GM12878 (cell line): Measurements from ENCODE around the gene NKD2. TPM values are rescaled to one million over a fixed set of nuclear protein-coding genes. Genes with fewer than 3 reads are reported as not detected.

ENCODE experiments used
- ATAC-seq: fragments of 200-7000 bp; cut with Tn5 transposase; 3 replicates; pipeline ENCODE4 v1.9.1; 2020; ENCODE audit warnings: mild to moderate bottlenecking, moderate library complexity
- BruUV-seq: library from RNA; stranded (reverse); fragments of 400-500 nt; replicated peaks from 2 replicates; lab custom pipeline; 2021; lab: Mats Ljungman, UMichigan
- CTCF ChIA-PET: fragments of 300-600 bp; sonication (Branson Sonifier 250); formaldehyde crosslinking; extraction: SDS; loops from one replicate; lab custom pipeline; 2021; ENCODE audit warnings: inconsistent platforms; lab: Yijun Ruan, JAX
- POLR2A ChIA-PET: fragments of 350-600 bp; formaldehyde crosslinking; extraction: SDS; loops from one replicate; lab custom pipeline; 2021; ENCODE audit warnings: inconsistent platforms; lab: Charles Lee
- RAD21 ChIA-PET: fragments of 300-600 bp; sonication (Branson Sonifier 250); formaldehyde crosslinking; loops from one replicate; lab custom pipeline; 2023; ENCODE audit warnings: antibody characterized with exemption; ENCODE audit not compliant: unreplicated experiment; lab: Charles Lee
- SMC1A ChIA-PET: fragments of 300-600 bp; sonication (Branson Sonifier 250); formaldehyde crosslinking; loops from one replicate; lab custom pipeline; 2023; ENCODE audit not compliant: unreplicated experiment, uncharacterized antibody; lab: Charles Lee
- DNase-seq: peaks from one replicate; pipeline ENCODE4 v3.0.0-alpha.2; 2011; ENCODE audit warnings: low read depth, low spot score
- FAIRE-seq: peaks from 3 replicates; lab custom pipeline; 2011; peaks lifted over from hg19 to GRCh38; lab: Jason Lieb, UNC
- H2AFZ ChIP-seq: 2 replicates; pipeline ENCODE4 v1.6.0; 2011; ENCODE audit warnings: low read depth, low read length, control low read depth; ENCODE audit not compliant: control insufficient read depth
- H3K27ac ChIP-seq: 2 replicates; pipeline ENCODE4 v1.5.1; 2011; ENCODE audit warnings: control low read depth; ENCODE audit not compliant: control insufficient read depth, insufficient read depth
- H3K27me3 ChIP-seq, 2 experiments: replicated peaks in 1 of 2; 2 replicates each; pipeline versions ENCODE4 v1.6.0 to v1.6.1; 2011; ENCODE audit warnings: low read length in 1 of 2; ENCODE audit not compliant: control insufficient read depth in 2 of 2, insufficient read depth in 2 of 2
- H3K36me3 ChIP-seq, 2 experiments: 2 replicates each; pipeline ENCODE4 v1.5.1; 2011; ENCODE audit warnings: low read length in 1 of 2; ENCODE audit not compliant: control insufficient read depth in 2 of 2, insufficient read depth in 2 of 2
- H3K4me1 ChIP-seq: 2 replicates; pipeline ENCODE4 v1.6.1; 2011; ENCODE audit warnings: mild to moderate bottlenecking, low read length, moderate library complexity, mixed read lengths; ENCODE audit not compliant: control insufficient read depth, insufficient read depth
- H3K4me2 ChIP-seq: 2 replicates; pipeline ENCODE4 v1.6.0; 2011; ENCODE audit warnings: control low read depth; ENCODE audit not compliant: control insufficient read depth, insufficient read depth
- H3K4me3 ChIP-seq: fragments of 200-600 bp; sonication (generic); 2 replicates; pipeline ENCODE4 v1.5.1; 2016
- H3K79me2 ChIP-seq: 2 replicates; pipeline ENCODE4 v1.6.0; 2011; ENCODE audit warnings: low read length; ENCODE audit not compliant: control insufficient read depth, insufficient read depth
- H3K9ac ChIP-seq: 2 replicates; pipeline ENCODE4 v1.8.0; 2011; ENCODE audit warnings: low read length, control low read depth, mixed read lengths; ENCODE audit not compliant: control insufficient read depth, insufficient read depth
- H3K9me3 ChIP-seq: replicated peaks from 3 replicates; pipeline ENCODE4 v1.5.1; 2011; ENCODE audit warnings: mild to moderate bottlenecking, low read length; ENCODE audit not compliant: control insufficient read depth, insufficient read depth
- H4K20me1 ChIP-seq: 2 replicates; pipeline ENCODE4 v1.6.0; 2011; ENCODE audit not compliant: control insufficient read depth, insufficient read depth
- ATF7 ChIP-seq: fragments of 450-650 bp; IDR thresholded peaks from 2 replicates; pipeline ENCODE4 v1.6.1; 2016; ENCODE audit warnings: low read depth, mild to moderate bottlenecking
- CTCF ChIP-seq, 3 experiments: IDR thresholded peaks in 2 of 3; conservative IDR thresholded peaks in 1 of 3; 2 replicates each; pipeline ENCODE4 v1.5.1; 2011; ENCODE audit warnings: low read depth in 3 of 3, low read length in 3 of 3, mild to moderate bottlenecking in 3 of 3, control low read depth in 2 of 3, moderate library complexity in 2 of 3, inconsistent platforms in 1 of 3, mixed read lengths in 1 of 3; ENCODE audit not compliant: control insufficient read depth in 2 of 3, insufficient read depth in 1 of 3; ENCODE audit errors: extremely low read depth in 1 of 3
- E4F1 ChIP-seq: fragments of 450-650 bp; IDR thresholded peaks from 2 replicates; pipeline ENCODE4 v1.6.1; 2018; ENCODE audit warnings: borderline replicate concordance, mild to moderate bottlenecking; ENCODE audit not compliant: partially characterized antibody
- EZH2 ChIP-seq: IDR thresholded peaks from 2 replicates; pipeline ENCODE4 v1.6.1; 2012; ENCODE audit warnings: low read depth, mild to moderate bottlenecking, control low read depth, inconsistent platforms, low read length, borderline replicate concordance; ENCODE audit not compliant: control insufficient read depth
- HDGF ChIP-seq: fragments of 450-650 bp; IDR thresholded peaks from 2 replicates; pipeline ENCODE4 v1.6.1; 2016; ENCODE audit warnings: antibody characterized with exemption
- IKZF2 ChIP-seq, 2 experiments: fragments of 450-650 bp; IDR thresholded peaks; 2 replicates each; pipeline ENCODE4 v1.6.1; 2017; ENCODE audit warnings: mild to moderate bottlenecking in 2 of 2, moderate library complexity in 2 of 2
- KAT2A ChIP-seq: conservative IDR thresholded peaks from 2 replicates; pipeline ENCODE4 v1.6.1; 2011; ENCODE audit warnings: low read depth, low read length; ENCODE audit not compliant: control insufficient read depth
- MTA3 ChIP-seq: IDR thresholded peaks from 2 replicates; pipeline ENCODE4 v1.6.1; 2012; ENCODE audit warnings: low read length, inconsistent platforms, borderline replicate concordance
- NFYB ChIP-seq: IDR thresholded peaks from 2 replicates; pipeline ENCODE4 v1.6.1; 2011; ENCODE audit warnings: low read depth, mild to moderate bottlenecking, low read length, improper control_type of control experiment, moderate library complexity; ENCODE audit not compliant: insufficient read depth
- SMC3 ChIP-seq: IDR thresholded peaks from 2 replicates; pipeline ENCODE4 v1.6.1; 2011; ENCODE audit warnings: low read length, improper control_type of control experiment, borderline replicate concordance
- ZBED1 ChIP-seq: IDR thresholded peaks from 2 replicates; pipeline ENCODE4 v1.6.1; 2016; ENCODE audit warnings: borderline replicate concordance
- ZNF384 ChIP-seq: IDR thresholded peaks from 2 replicates; pipeline ENCODE4 v1.6.1; 2012; ENCODE audit warnings: low read depth, mild to moderate bottlenecking, low read length, improper control_type of control experiment, borderline replicate concordance
- WGBS: methylation state at CpG from one replicate; pipeline ENCODE4 v1.1.6; 2016; ENCODE audit warnings: low lambda C conversion rate; ENCODE audit not compliant: insufficient replicate concordance, insufficient coverage; ENCODE audit errors: missing lambda C conversion rate; 5-methylcytosine and 5-hydroxymethylcytosine counted together
- in situ Hi-C: fragments of 300-500 bp; cut with MboI; formaldehyde crosslinking; loops from 9 replicates; pipeline ENCODE4 v1.14.3; 2018; ENCODE audit warnings: mixed read lengths
- intact Hi-C: fragments of 100-400 bp; cut with micrococcal nuclease; formaldehyde crosslinking; loops from one replicate; pipeline ENCODE4 v1.14.2; 2022; ENCODE audit not compliant: unreplicated experiment
- polyA plus RNA-seq, 11 experiments: library from polyadenylated mRNA; depleted of rRNA in 4 of 11; unstranded in 6 of 11; stranded (reverse) in 5 of 11; fragments of >200 nt; fragmentation: Nextera tagmentation in 4 of 11; fragmentation: Illumina TruSeq in 1 of 11; extraction: Ambion mirVana in 4 of 11; extraction: Trizol in 1 of 11; gene quantifications; 1 replicate in 1 of 11; 2 replicates in 10 of 11; pipeline versions ENCODE4 v1.2.1 to v1.2.3, GENCODE V29; 2011 to 2016; ENCODE audit warnings: inconsistent platforms in 2 of 11, missing spikeins in 2 of 11, low read depth in 1 of 11
- total RNA-seq, 4 experiments: library from RNA; depleted of rRNA in 3 of 4; stranded (reverse); fragments of >200 nt in 3 of 4; fragmentation: Illumina TruSeq in 1 of 4; extraction: Trizol in 1 of 4; gene quantifications; 2 replicates each; pipeline versions ENCODE4 v1.2.1 to v1.2.3, GENCODE V29; 2013 to 2021

The NKD2 gene
- total and polyA plus RNA-seq, 10 of the 15 experiments (the other 5 are each of a cell fraction or from before 2014, with no cell fraction given), result 0.20 to 0.83 (median 0.26) TPM; not detected in 7

DNA sequence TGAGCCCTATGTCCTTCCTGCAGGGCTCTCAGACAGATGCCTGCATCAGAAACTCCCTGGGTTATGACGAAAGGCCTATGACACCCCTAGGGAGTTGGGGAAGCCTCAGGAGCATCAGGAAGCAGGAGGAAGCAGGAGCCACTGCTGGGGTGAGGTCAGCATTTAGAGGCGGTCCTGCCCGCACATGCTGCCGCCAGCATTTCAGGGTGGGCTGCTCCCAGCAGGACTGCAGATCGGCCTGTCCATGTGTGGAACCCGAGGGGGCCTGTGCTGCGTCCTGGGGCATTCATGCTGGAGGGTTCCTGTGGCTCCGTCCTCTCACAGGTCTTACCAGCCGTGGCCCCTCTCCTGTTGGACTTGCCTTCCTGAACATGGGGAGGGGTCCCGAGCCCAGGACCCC, 6.9 kb downstream of the NKD2 start:
- Histone ChIP-seq H3K9me3 (no peaks in the 10 kb centered on the region), H3K4me2 (no peak overlapping the region), H2AFZ (no peak overlapping the region), H4K20me1 (no peaks in the 10 kb centered on the region), H3K27ac (no peak overlapping the region), H3K27me3 (no peaks in the 10 kb centered on the region; a peak in 3 of 4 replicates), H3K4me3 (no peak overlapping the region), H3K36me3 (no peaks in the 10 kb centered on the region), H3K79me2 (no peaks in the 10 kb centered on the region), H3K9ac (no peak overlapping the region), H3K4me1 (no peaks in the 10 kb centered on the region)
- TF ChIP-seq E4F1 (no peak), ATF7 (no peak), CTCF (IDR thresholded peaks at IDR 0.05 in 2 of 3, conservative IDR thresholded peaks at IDR 0.05 in 1 of 3; ENCODE audit: control insufficient read depth in 2 of 3, extremely low read depth in 1 of 3, insufficient read depth in 1 of 3, low read depth in 3 of 3, low read length in 3 of 3) (no peak), KAT2A (no peak), SMC3 (no peak), NFYB (no peak), EZH2 (no peak), ZNF384 (no peak), ZBED1 (no peak), HDGF (no peak), MTA3 (no peak), IKZF2 (IDR thresholded peaks at IDR 0.05) (no peak)
- BruUV-seq, result no TSS peak
- ChIA-PET POLR2A (no interaction called here), RAD21 (no interaction called here), CTCF (interaction anchor here (1.1 kb wide), 1 partner anchor 92 kb away, joined by 3 read pairs; no protein-coding TSS in a partner anchor), SMC1A (no interaction called here)
- in situ Hi-C loops, result no loop called here
- ATAC-seq (no peak), DNase-seq (no peak), FAIRE-seq (no peak)
- WGBS, result 15% methylated on average over 10 of the region's 10 CpGs
- intact Hi-C loops, result loop anchor here (10.0 kb wide), 1 partner anchor 129 kb away; no protein-coding TSS in a partner anchor
